Measurements from ENCODE around the gene UBXN7.
"Not testable (repeated sequence)": the region's sequence is repeated elsewhere in the genome, so short reads cannot be mapped to it uniquely, and the experiment has no call there.

The UBXN7 gene

GRCh38 chr3:196314597-196314996 is 117.6 kb downstream of the UBXN7 start:
- no peak for DNase-seq

DNA sequence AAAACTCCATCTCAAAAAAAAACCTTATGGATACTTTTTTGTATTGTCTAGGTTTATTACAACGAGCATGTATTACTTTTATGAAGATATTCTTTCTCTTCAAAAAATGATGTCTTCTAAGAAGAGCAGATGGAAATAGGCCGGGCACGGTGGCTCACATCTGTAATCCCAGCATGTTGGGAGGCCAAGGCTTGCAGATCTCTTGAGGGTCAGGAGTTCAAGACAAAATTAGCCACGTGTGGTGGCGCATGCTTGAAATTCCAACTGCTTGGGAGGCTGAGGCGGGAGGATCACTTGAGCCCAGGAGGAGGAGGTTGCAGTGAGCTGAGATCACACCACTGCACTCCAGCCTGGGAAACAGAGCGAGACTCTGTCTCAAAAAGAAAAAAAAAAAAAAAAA is 118.1 kb downstream of the UBXN7 start:
- not testable (repeated sequence) for DNase-seq

DNA sequence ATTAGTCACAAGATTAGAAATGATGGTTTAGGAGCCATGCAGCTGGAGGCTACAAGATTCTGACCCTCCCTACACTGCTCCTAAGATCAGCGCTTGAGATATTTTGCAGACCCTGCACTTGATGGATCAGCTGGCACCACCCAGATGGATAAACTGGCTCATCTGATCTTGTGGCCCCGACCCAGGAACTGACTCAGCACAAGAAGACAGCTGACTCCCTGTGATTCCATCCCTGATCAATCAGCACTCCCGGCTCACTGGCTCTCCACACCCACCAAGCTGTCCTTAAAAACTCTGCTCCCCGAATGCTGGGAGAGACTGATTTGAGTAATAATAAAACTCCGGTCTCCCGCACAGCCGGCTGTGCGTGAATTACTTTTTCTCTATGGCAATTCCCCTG is 129.3 kb downstream of the UBXN7 start:
- DNase-seq, result not testable (repeated sequence)

- not testable (repeated sequence) for DNase-seq
These were observed 129.7 kb downstream of the UBXN7 start for GRCh38 chr3:196302551-196302950.

- no peak for DNase-seq
These were observed 133.7 kb downstream of the UBXN7 start for GRCh38 chr3:196298521-196298920.

All from activated gamma-delta T cell (primary cell).